GM19025 (cell line): ENCODE data around the gene SORCS3.

ENCODE experiments used
- ATAC-seq: cut with Tn5 transposase; IDR thresholded peaks from one replicate; pipeline ENCODE4 v1.9.1; 2021; ENCODE audit warnings: mild to moderate bottlenecking, low read depth, moderate library complexity; ENCODE audit not compliant: unreplicated experiment

Gene SORCS3

DNA sequence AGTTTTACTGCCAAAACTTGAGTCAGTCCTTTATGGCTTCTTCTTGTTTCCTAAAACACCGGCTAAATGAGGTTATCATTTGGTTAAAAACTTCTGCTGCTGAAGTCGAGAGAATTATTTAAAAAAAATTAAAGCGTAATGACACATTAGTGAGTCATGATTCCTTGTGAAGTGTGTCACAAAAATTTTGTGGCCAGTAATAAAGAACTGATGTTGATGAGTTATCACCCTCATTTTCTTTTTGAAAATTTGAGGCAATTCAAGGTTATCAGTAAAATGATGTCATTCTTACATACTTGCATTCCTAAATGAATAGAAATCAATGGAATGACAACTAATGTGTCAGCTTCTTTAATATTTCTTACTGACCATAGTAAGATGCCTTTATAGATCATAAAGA, 427.4 kb downstream of the SORCS3 start:
- no peak for ATAC-seq

- no peak for ATAC-seq
Measured at GRCh38 chr10:105070249-105070648, 429.2 kb downstream of the SORCS3 start.

GRCh38 chr10:105070952-105071351, 429.9 kb downstream of the SORCS3 start:
- no peak for ATAC-seq

- ATAC-seq: no peak
Measured at GRCh38 chr10:105071980-105072379, 430.9 kb downstream of the SORCS3 start.

DNA sequence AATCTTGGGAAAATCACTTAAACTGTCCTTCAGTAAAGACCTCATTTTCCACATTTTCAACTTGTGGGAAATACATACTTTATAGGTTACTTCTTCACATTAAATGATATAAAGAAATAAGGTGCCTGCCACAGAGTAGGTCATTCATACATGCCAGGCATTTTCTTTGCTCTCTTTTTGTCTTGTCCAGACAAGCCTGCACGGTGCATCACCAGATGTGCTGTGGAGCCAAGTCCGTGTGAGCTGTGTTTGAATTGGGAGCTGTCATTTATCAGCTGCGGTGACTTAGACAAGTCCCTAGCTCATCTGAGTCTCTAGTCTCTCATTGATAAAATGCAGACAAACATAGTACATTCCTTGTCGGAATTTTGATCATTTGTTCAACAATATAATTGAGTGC, 432.9 kb downstream of the SORCS3 start:
- ATAC-seq: no peak

- no peak for ATAC-seq
Measured at GRCh38 chr10:105075031-105075430, 433.9 kb downstream of the SORCS3 start.

GRCh38 chr10:105085980-105086379, 444.9 kb downstream of the SORCS3 start:
- ATAC-seq: no peak

GRCh38 chr10:105094048-105094447, 453.0 kb downstream of the SORCS3 start:
- no peak for ATAC-seq

GRCh38 chr10:105096316-105096715, 455.2 kb downstream of the SORCS3 start:
- no peak for ATAC-seq

- ATAC-seq: no peak
Measured at GRCh38 chr10:105102977-105103376, 461.9 kb downstream of the SORCS3 start.

GRCh38 chr10:105104297-105104696, 463.2 kb downstream of the SORCS3 start:
- ATAC-seq: no peak

DNA sequence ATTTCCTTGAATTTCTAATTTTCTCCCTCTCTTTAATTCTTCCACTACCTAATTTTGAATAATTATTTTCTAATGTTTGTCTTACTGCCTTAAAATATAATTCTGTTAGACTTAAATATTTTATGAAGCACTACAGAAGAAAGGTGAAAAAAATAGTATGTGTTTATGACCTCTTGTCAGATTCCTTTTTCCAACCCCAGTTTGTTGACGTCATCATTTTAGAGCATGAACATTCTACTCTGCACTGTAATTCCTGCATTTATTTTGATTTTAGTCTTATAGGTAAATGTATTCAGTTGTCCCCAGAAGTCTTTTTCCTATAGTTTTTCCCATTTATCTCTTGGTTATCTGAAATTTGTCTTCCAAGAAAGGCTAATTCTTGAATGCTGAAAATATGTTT, 468.1 kb downstream of the SORCS3 start:
- ATAC-seq: no peak

DNA sequence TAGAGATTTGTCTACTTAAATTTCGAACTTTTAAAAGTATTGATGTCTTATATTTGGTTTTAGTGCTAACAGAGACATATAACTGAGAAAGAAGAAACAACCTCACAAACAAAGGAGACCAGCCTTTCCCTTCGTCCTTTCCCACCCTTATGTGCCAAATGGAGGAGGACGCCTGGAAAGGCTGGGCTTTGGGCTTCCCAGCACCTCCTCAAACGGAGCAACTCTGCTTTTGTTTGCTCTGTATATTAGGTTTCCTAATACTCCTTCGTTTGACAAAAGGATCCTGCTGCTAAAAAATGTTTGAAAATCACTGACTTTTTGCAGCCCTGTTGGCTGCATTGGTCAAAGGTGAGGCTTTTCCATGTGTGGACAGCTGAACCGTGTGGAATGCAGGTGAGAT, 471.8 kb downstream of the SORCS3 start:
- no peak for ATAC-seq

DNA sequence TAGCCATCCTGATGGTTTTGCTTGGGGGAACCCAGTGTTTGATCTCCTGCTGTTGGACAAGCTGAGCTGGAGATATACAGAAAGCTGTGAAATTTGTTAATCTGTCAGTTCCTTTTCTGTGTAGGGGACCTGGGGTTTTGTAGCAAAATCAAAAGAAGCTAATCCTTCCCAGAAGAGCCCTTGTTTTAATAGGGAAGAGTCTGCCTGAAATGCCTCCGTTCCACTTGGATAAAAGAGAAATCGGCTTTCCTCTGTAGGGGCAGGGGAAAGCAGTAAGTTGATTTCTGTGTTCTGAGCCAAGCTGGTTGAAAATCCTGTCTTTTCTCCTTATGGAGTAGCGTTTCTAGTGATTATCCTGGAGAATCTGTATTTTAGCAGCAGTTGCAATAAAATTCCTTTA, 472.6 kb downstream of the SORCS3 start:
- no peak for ATAC-seq

DNA sequence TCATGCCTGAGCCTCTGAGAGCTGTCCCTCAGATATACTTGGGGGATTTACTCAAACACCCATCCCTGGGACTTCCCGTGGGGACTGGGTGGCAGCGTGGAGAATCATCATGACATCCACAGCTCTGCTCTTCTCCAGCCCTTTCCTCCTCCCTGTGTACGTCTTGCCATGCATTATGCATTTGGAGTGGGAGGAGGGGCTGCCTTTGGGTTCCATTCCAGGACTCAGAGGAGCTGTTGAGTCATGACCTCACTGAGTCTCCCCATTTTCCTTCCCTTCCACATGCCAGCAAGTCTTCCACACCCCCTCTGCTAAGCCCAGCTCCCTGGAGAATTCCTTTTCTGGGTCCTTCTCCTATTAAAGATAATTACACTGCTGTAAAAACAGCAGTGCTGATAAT, 480.7 kb downstream of the SORCS3 start:
- no peak for ATAC-seq

DNA sequence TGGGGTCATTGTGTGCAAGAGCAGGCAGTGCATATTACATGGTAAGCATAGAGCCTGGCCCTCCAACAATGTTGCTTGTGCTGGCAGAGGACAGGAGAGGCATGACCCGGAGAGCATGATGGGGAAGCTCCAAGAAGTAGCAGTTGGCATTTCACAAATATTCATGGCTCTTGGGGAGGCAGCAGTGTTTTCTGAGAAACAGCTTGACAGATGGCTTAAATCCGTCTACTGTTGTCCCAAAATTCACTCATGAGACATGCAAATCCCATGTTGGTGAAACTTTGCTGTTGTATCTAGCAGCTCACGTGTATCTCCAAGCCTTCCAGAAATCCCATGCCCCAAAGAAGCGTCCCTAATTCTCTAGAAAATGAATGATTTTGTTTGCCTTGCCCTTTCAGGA, 487.0 kb downstream of the SORCS3 start:
- no peak for ATAC-seq

DNA sequence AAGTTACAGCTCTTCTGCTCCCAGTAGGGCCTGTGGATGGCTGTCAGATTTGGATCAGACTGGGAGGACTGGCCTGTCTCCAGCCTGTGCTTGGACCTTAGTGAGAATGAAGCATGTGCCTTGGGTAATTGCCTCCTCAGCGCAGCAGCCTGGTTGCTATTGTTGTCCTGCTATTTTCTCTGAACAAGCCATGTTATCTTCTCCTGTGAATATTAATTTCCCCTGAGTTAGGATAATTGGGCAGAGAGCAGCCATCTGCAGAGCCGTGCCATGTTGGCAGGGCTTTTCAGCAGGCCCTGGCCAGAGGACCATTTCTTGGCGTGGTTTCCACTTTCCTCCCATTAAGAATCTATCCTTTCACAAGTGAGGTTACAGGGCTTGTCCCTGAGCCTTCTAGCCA, 497.3 kb downstream of the SORCS3 start:
- no peak for ATAC-seq

DNA sequence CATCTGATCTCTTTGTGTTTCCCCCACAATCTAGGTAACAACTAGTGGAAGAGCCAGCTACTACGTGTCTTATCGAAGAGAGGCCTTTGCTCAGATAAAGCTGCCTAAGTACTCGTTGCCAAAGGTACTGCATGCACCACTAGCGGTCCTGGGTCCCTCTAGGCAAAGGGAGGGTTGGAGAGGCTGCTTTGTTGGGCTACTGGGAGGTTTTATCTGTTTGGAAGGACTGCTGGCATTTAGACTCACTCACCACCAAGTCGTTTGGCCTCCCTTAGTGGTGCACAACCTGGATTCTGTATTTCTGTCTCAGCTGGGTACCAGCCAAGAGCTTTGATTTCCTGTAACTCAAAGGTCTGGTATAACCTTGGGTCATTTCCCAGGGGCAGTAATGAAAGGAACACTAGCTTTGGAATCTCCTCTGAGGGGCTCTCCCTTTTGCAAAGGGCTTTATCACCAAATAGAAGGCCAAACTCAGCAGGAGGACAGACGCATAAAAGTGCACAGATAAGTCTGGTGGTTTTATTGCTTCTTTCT, 498.3 kb downstream of the SORCS3 start:
- ATAC-seq: no peak

- no peak for ATAC-seq
Measured at GRCh38 chr10:105140600-105140999, 499.5 kb downstream of the SORCS3 start.

DNA sequence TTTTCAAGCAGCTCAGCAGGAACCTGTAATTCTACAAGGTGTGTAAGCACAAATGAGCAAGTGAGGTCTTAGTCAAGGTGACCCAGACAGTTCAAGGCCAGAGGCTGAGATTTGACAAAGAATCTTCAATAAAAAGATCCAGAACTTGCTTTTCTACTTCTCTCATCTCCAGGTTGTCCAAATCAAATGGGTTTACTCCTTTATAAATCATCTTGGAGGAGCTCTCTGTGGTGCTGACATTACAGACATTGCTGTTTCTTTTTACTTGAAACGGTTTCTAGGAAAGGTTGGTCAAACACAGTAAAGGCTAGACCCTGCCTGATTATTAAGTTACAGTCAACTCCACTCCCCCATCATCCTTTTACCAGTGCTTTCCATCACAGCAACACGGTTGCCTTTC, 504.6 kb downstream of the SORCS3 start:
- no peak for ATAC-seq

GRCh38 chr10:105146436-105146835, 505.3 kb downstream of the SORCS3 start:
- ATAC-seq: no peak

DNA sequence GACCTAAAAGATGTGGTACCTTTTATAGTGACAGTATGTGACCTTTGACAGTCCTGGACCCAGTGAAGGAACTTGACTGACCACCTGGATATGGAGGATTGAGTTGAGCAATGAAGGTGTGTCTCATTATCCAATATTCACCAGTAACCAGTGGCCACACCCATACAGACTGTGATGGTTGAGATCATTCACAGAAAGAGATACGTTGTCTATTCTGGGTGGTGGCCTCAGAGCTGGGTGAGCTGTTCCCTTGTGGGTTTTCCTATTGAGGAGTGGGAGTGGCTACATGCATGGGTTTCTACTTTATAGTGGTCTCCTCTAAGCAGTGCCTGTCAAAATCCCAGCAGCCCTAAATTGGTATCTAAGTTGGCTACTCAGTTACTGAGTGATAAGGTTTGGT, 507.4 kb downstream of the SORCS3 start:
- ATAC-seq: no peak

DNA sequence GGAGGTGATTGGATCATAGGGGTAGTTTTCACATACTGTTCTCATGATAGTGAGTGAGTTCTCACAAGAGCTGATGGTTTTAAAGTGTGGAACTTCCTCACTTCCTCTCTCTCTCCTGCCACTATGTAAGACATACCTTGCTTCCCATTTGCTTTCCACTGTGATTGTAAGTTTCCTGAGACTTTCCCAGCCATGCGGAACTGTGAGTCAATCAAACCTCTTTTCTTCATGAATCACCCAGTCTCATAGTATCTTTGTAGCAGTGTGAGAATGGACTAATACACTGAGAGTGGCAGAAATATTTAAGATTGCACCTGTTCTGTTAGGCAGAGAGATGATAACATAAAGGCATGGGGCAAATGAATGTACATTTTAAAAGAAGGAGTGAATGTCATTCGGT, 507.8 kb downstream of the SORCS3 start:
- ATAC-seq: no peak
